CD4-positive, alpha-beta T cell treated with Interleukin-15 for 1 hour (primary cell): Measurements from ENCODE around the gene FMOD.

ENCODE experiments used
- DNase-seq: peaks from one replicate; pipeline ENCODE4 v3.0.0-alpha.2; 2020

The FMOD gene

GRCh38 chr1:203351037-203351625, at the start of gene FMOD:
FMOD (minus strand) TSS chr1:203351122; CDS start chr1:203348270, 2,852 bp downstream.
- DNase-seq, result no peak

GRCh38 chr1:203396595-203397194, 45.8 kb upstream of the FMOD start:
- no peak for DNase-seq

- no peak for DNase-seq
These were observed 44.8 kb upstream of the FMOD start for GRCh38 chr1:203395751-203396150.

- DNase-seq, result no peak
These were observed 39.4 kb upstream of the FMOD start for GRCh38 chr1:203390298-203390697.

GRCh38 chr1:203388683-203389082, 37.8 kb upstream of the FMOD start:
- no peak for DNase-seq

- DNase-seq, result no peak
These were observed 31.1 kb upstream of the FMOD start for GRCh38 chr1:203382026-203382425.

- DNase-seq, result no peak
These were observed 30.3 kb upstream of the FMOD start for GRCh38 chr1:203381151-203381751.

GRCh38 chr1:203380420-203381150, 29.7 kb upstream of the FMOD start:
- no peak for DNase-seq

- no peak for DNase-seq
These were observed 28.9 kb upstream of the FMOD start for GRCh38 chr1:203379825-203380224.

GRCh38 chr1:203378556-203379245, 27.8 kb upstream of the FMOD start:
- no peak for DNase-seq

GRCh38 chr1:203373991-203374390, 23.1 kb upstream of the FMOD start:
- DNase-seq, result no peak

GRCh38 chr1:203373002-203373401, 22.1 kb upstream of the FMOD start:
- no peak for DNase-seq

GRCh38 chr1:203371288-203371687, 20.4 kb upstream of the FMOD start:
- no peak for DNase-seq

GRCh38 chr1:203369666-203370065, 18.7 kb upstream of the FMOD start:
- DNase-seq, result no peak

- DNase-seq, result peak; percentile 60
These were observed 17.9 kb upstream of the FMOD start for GRCh38 chr1:203368624-203369451.

GRCh38 chr1:203367057-203367456, 16.1 kb upstream of the FMOD start:
- DNase-seq, result no peak

- no peak for DNase-seq
These were observed 15.6 kb upstream of the FMOD start for GRCh38 chr1:203366476-203366875.

GRCh38 chr1:203364806-203365205, 13.9 kb upstream of the FMOD start:
- no peak for DNase-seq

GRCh38 chr1:203364094-203364801, 13.3 kb upstream of the FMOD start:
- DNase-seq, result no peak

- DNase-seq, result no peak
These were observed 11.8 kb upstream of the FMOD start for GRCh38 chr1:203362720-203363025.

GRCh38 chr1:203361945-203362719, 11.2 kb upstream of the FMOD start:
- peak; percentile 35 for DNase-seq
